ENCODE measurements around the gene CALM1.

The CALM1 gene

GRCh38 chr14:90387206-90387760 is 9.5 kb upstream of the CALM1 start:
- no peaks in the 10 kb centered on the region for H3K36me3 ChIP-seq (ENCODE audit: control insufficient read depth, low read length)
- H3K4me2 ChIP-seq (ENCODE audit: low read length), result no peak overlapping the region
- H3K79me2 ChIP-seq (ENCODE audit: control insufficient read depth, low read length), result no peaks in the 10 kb centered on the region
- H3K27ac ChIP-seq (ENCODE audit: low read depth, low read length), result no peak overlapping the region
- H3F3A ChIP-seq (ENCODE audit: control insufficient read depth, insufficient read depth), result no peaks in the 10 kb centered on the region
- H3K4me1 ChIP-seq (ENCODE audit: control insufficient read depth, low read length), result peaks cover 14% of the 10 kb centered on the region
- H3K4me3 ChIP-seq (ENCODE audit: low read length), result no peak overlapping the region
- H4K20me1 ChIP-seq (ENCODE audit: control insufficient read depth, insufficient read depth, low read depth, low read length), result no peaks in the 10 kb centered on the region
- H3K9me3 ChIP-seq (ENCODE audit: control insufficient read depth, insufficient read depth, low read length), result no peaks in the 10 kb centered on the region
- no peaks in the 10 kb centered on the region for H3K27me3 ChIP-seq (ENCODE audit: control insufficient read depth, low read length)
- H3K9me2 ChIP-seq (replicated peaks; ENCODE audit: control insufficient read depth, low read length), result no peaks in the 10 kb centered on the region
- TF ChIP-seq EZH2phosphoT487 (IDR thresholded peaks at IDR 0.05; ENCODE audit: borderline replicate concordance, low read length), result no peak
- TF ChIP-seq CTCF (IDR thresholded peaks at IDR 0.05; ENCODE audit: low read depth, low read length, poor library complexity, severe bottlenecking), result no peak

GRCh38 chr14:90388437-90388836 is 8.4 kb upstream of the CALM1 start:
- Histone ChIP-seq H3K4me2 (ENCODE audit: low read length) (no peak overlapping the region), H3K27ac (ENCODE audit: low read depth, low read length) (no peak overlapping the region), H3K9me2 (replicated peaks; ENCODE audit: control insufficient read depth, low read length) (no peaks in the 10 kb centered on the region), H3K27me3 (ENCODE audit: control insufficient read depth, low read length) (no peaks in the 10 kb centered on the region), H3K4me3 (ENCODE audit: low read length) (no peak overlapping the region), H4K20me1 (ENCODE audit: control insufficient read depth, insufficient read depth, low read depth, low read length) (no peaks in the 10 kb centered on the region), H3F3A (ENCODE audit: control insufficient read depth, insufficient read depth) (no peaks in the 10 kb centered on the region), H3K36me3 (ENCODE audit: control insufficient read depth, low read length) (no peaks in the 10 kb centered on the region), H3K4me1 (ENCODE audit: control insufficient read depth, low read length) (peaks cover 12% of the 10 kb centered on the region), H3K79me2 (ENCODE audit: control insufficient read depth, low read length) (no peaks in the 10 kb centered on the region), H3K9me3 (ENCODE audit: control insufficient read depth, insufficient read depth, low read length) (no peaks in the 10 kb centered on the region)
- TF ChIP-seq CTCF (IDR thresholded peaks at IDR 0.05; ENCODE audit: low read depth, low read length, poor library complexity, severe bottlenecking) (no peak), EZH2phosphoT487 (IDR thresholded peaks at IDR 0.05; ENCODE audit: borderline replicate concordance, low read length) (no peak)

GRCh38 chr14:90388982-90389381 is 7.8 kb upstream of the CALM1 start:
- Histone ChIP-seq H3K9me3 (ENCODE audit: control insufficient read depth, insufficient read depth, low read length) (no peaks in the 10 kb centered on the region), H3F3A (ENCODE audit: control insufficient read depth, insufficient read depth) (no peaks in the 10 kb centered on the region), H3K9me2 (replicated peaks; ENCODE audit: control insufficient read depth, low read length) (no peaks in the 10 kb centered on the region), H3K79me2 (ENCODE audit: control insufficient read depth, low read length) (no peaks in the 10 kb centered on the region), H3K4me1 (ENCODE audit: control insufficient read depth, low read length) (peaks cover 7% of the 10 kb centered on the region), H3K27me3 (ENCODE audit: control insufficient read depth, low read length) (no peaks in the 10 kb centered on the region), H3K4me2 (ENCODE audit: low read length) (no peak overlapping the region), H4K20me1 (ENCODE audit: control insufficient read depth, insufficient read depth, low read depth, low read length) (no peaks in the 10 kb centered on the region), H3K36me3 (ENCODE audit: control insufficient read depth, low read length) (no peaks in the 10 kb centered on the region), H3K27ac (ENCODE audit: low read depth, low read length) (no peak overlapping the region), H3K4me3 (ENCODE audit: low read length) (no peak overlapping the region)
- no peak for TF ChIP-seq CTCF (IDR thresholded peaks at IDR 0.05; ENCODE audit: low read depth, low read length, poor library complexity, severe bottlenecking)
- no peak for TF ChIP-seq EZH2phosphoT487 (IDR thresholded peaks at IDR 0.05; ENCODE audit: borderline replicate concordance, low read length)
